Lower leg skin (tissue), 4 donors: ENCODE measurements around the gene P3R3URF. TPM values are rescaled to one million over a fixed set of nuclear protein-coding genes. Genes with fewer than 3 reads are reported as not detected.
A peak's percentile ranks its signal among the peaks of the same experiment; 100 is the strongest.

Experiments used
- DNase-seq, 2 donors: peaks; one replicate each; pipeline ENCODE4 v3.0.0-alpha.2; 2019; ENCODE audit warnings: low spot score in 2 of 2
- H3K4me3 ChIP-seq: fragments of 200-600 bp; sonication (generic); 2 replicates; pipeline ENCODE4 v1.5.1; 2017; ENCODE audit warnings: mild to moderate bottlenecking, low read depth; ENCODE audit not compliant: poor library complexity, severe bottlenecking
- POLR2A ChIP-seq, 2 donors: fragments of 450-650 bp; IDR thresholded peaks; one replicate each; pipeline ENCODE4 v1.6.1; 2016 to 2017; ENCODE audit warnings: antibody characterized with exemption in 2 of 2, mild to moderate bottlenecking in 1 of 2, moderate library complexity in 1 of 2
- WGBS, 2 donors: methylation state at CpG; one replicate each; pipeline ENCODE4 v1.1.5; 2018; 5-methylcytosine and 5-hydroxymethylcytosine counted together
- intact Hi-C: fragments of 100-400 bp; cut with DNase I; formaldehyde crosslinking; loops from one replicate; pipeline ENCODE4 v1.15.0; 2023; ENCODE audit warnings: low total_unique reads
- total RNA-seq, 4 donors: library from RNA; depleted of rRNA; stranded (reverse); fragments of >200 nt; gene quantifications; one replicate each; pipeline ENCODE4 v1.1.0, GENCODE V29; 2016
- TF ChIP-seq, protein P1 (sequence below), 3 donors: fragments of 450-650 bp; IDR thresholded peaks; one replicate each; pipeline ENCODE4 v1.5.1; 2016; ENCODE audit warnings: antibody characterized with exemption in 3 of 3, mild to moderate bottlenecking in 3 of 3, moderate library complexity in 2 of 3

P3R3URF gene
- total RNA-seq, 4 donors from 2014 or later = not detected

- WGBS, 2 donors = 96 to 100% methylated on average over 1 of the region's 1 CpG
- no peak for DNase-seq
- no peak overlapping the region for H3K4me3 ChIP-seq
- TF ChIP-seq, protein P1, sequence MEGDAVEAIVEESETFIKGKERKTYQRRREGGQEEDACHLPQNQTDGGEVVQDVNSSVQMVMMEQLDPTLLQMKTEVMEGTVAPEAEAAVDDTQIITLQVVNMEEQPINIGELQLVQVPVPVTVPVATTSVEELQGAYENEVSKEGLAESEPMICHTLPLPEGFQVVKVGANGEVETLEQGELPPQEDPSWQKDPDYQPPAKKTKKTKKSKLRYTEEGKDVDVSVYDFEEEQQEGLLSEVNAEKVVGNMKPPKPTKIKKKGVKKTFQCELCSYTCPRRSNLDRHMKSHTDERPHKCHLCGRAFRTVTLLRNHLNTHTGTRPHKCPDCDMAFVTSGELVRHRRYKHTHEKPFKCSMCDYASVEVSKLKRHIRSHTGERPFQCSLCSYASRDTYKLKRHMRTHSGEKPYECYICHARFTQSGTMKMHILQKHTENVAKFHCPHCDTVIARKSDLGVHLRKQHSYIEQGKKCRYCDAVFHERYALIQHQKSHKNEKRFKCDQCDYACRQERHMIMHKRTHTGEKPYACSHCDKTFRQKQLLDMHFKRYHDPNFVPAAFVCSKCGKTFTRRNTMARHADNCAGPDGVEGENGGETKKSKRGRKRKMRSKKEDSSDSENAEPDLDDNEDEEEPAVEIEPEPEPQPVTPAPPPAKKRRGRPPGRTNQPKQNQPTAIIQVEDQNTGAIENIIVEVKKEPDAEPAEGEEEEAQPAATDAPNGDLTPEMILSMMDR (IDR thresholded peaks at IDR 0.05) = no peak
- TF ChIP-seq POLR2A (IDR thresholded peaks at IDR 0.05) = no peak
- intact Hi-C loops = no loop called here
These were observed 22.6 kb downstream of the P3R3URF start for GRCh38 chr1:46153732-46154131.

DNA sequence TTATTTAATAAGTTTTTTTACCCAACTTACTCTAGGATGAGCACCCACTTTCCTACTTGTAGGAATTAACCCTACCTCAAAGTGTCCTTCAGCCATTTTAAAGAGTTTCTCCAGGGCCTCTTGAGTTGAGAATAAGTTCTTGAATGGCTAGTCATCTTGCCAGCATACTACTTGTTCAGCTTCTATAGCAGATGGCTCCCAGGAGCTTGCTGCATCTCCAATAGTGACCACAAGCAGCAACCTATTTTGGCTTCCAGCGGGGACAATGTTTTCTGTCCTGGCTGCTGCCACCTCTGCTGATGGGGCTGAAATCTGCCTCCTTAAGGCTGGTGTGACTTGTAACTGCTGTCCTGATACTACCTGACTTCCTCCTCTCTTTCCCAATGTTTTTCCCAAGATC, 23.1 kb downstream of the P3R3URF start:
- no peak overlapping the region for H3K4me3 ChIP-seq
- peak in 1 of 2 donors; percentile 39 for DNase-seq
- intact Hi-C loops = no loop called here
- 94 to 95% methylated on average over 1 of the region's 1 CpG for whole genome bisulfite sequencing, 2 donors
- no peak for TF ChIP-seq POLR2A (IDR thresholded peaks at IDR 0.05)
- TF ChIP-seq, protein P1 (IDR thresholded peaks at IDR 0.05) = no peak

DNA sequence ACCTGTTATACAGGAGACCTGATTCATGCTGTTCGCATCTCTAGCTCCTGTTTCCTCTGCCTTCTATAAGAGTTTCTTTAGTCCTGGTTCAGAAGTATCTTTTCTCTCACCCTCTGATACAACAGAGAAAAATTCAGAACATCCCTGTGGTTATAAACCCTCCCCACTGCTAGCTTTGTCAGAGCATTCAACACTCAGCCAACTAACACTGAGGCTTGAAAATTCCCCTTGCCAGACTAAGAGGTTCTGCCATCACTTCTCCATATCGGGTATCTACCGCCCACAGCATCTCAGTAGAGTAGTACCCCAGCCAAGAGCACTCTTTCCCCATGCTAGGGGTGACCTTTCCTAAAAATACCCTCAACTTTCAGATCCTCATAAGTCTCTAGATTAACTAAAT, 24.3 kb downstream of the P3R3URF start:
- 87 to 89% methylated on average over 3 of the region's 3 CpGs for WGBS, 2 donors
- intact Hi-C loops = no loop called here
- TF ChIP-seq, protein P1 (IDR thresholded peaks at IDR 0.05) = no peak
- TF ChIP-seq POLR2A (IDR thresholded peaks at IDR 0.05) = no peak
- H3K4me3 ChIP-seq = no peak overlapping the region
- peak in 1 of 2 donors; percentile 14 for DNase-seq

DNA sequence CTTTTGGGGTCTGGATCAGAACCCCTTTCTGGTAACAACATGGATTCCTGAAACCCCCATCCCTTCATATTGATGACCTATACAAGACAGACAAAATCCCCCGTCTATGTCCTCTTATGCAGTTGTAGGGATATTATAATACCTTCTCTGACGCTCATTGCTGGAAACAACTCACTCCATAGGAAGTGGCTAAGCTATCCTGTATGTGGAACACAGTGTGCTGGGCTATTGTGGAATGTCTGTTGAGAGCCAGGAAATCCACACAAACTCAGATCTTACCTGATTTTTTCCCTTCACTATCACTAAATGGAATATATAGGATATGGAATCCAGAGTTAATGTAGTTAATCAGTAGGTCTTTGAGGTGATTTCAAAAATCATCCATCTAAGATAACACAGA, 26.2 kb downstream of the P3R3URF start:
- WGBS, 2 donors = 83 to 91% methylated on average over 2 of the region's 2 CpGs
- intact Hi-C loops = no loop called here
- DNase-seq = no peak
- no peak for TF ChIP-seq POLR2A (IDR thresholded peaks at IDR 0.05)
- TF ChIP-seq, protein P1 (IDR thresholded peaks at IDR 0.05) = no peak
- no peak overlapping the region for H3K4me3 ChIP-seq

DNA sequence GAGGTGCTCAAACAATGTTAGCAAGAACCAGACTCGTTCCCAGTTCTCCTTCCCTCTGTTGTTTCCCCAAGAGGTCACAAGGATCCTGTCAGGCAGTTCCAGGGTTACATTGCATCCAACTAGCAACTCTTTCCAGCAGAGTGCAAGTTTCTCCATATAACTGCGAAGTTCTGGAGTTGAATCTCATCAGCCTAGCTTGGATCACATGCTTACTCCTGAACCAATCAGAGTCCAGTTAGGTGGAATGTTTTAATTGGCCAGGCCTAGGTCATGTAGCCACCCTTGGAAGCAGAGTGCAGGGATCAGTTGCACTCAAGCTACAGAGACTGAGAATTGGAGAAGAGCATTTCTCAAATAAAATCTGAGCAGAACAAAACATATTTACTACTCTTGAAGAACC, 28.0 kb downstream of the P3R3URF start:
- no peak for DNase-seq
- intact Hi-C loops = no loop called here
- H3K4me3 ChIP-seq = no peak overlapping the region
- no peak for TF ChIP-seq POLR2A (IDR thresholded peaks at IDR 0.05)
- TF ChIP-seq, protein P1 (IDR thresholded peaks at IDR 0.05) = no peak
- 70 to 72% methylated on average over 2 of the region's 2 CpGs for WGBS, 2 donors

GRCh38 chr1:46137916-46138315, 38.4 kb downstream of the P3R3URF start:
- no peak for TF ChIP-seq POLR2A (IDR thresholded peaks at IDR 0.05)
- TF ChIP-seq, protein P1 (IDR thresholded peaks at IDR 0.05) = no peak
- intact Hi-C loops = no loop called here
- no peak for DNase-seq
- no peak overlapping the region for H3K4me3 ChIP-seq
- 71 to 72% methylated on average over 3 of the region's 3 CpGs for WGBS, 2 donors
